HEK293T (cell line): ENCODE results near the gene GALNT18.
A peak's percentile ranks its signal among the peaks of the same experiment; 100 is the strongest.

Source experiments
- CTCF ChIA-PET: fragments of 350-600 bp; formaldehyde crosslinking; extraction: SDS; loops from one replicate; lab custom pipeline; 2021; ENCODE audit warnings: antibody characterized with exemption, inconsistent platforms; lab: Yijun Ruan, JAX
- POLR2A ChIA-PET: fragments of 350-600 bp; formaldehyde crosslinking; extraction: SDS; loops from one replicate; lab custom pipeline; 2020; ENCODE audit warnings: antibody characterized with exemption, inconsistent platforms; lab: Yijun Ruan, JAX
- DNase-seq: peaks from one replicate; pipeline ENCODE4 v3.0.0; 2012; ENCODE audit warnings: mixed read lengths; ENCODE audit errors: extremely low spot score
- ARNT ChIP-seq: fragments of 450-650 bp; IDR thresholded peaks from 2 replicates; pipeline ENCODE4 v1.6.1; 2017; ENCODE audit warnings: mild to moderate bottlenecking
- BHLHE40 ChIP-seq: fragments of 450-650 bp; IDR thresholded peaks from 2 replicates; pipeline ENCODE4 v1.6.1; 2016; ENCODE audit warnings: mild to moderate bottlenecking, moderate library complexity, borderline replicate concordance
- CTBP1 ChIP-seq: fragments of 450-650 bp; IDR thresholded peaks from 2 replicates; pipeline ENCODE4 v1.6.1; 2016; ENCODE audit warnings: borderline replicate concordance
- ELF4 ChIP-seq: fragments of 450-650 bp; IDR thresholded peaks from 2 replicates; pipeline ENCODE4 v1.6.1; 2017; ENCODE audit warnings: antibody characterized with exemption
- FOXA1 ChIP-seq: fragments of 450-650 bp; IDR thresholded peaks from 2 replicates; pipeline ENCODE4 v1.6.1; 2016; ENCODE audit warnings: mild to moderate bottlenecking
- FOXK2 ChIP-seq: fragments of 450-650 bp; IDR thresholded peaks from 2 replicates; pipeline ENCODE4 v1.6.1; 2016; ENCODE audit warnings: mild to moderate bottlenecking
- FOXM1 ChIP-seq: fragments of 450-650 bp; IDR thresholded peaks from 2 replicates; pipeline ENCODE4 v1.6.1; 2017; ENCODE audit warnings: mild to moderate bottlenecking, borderline replicate concordance
- HDGF ChIP-seq: fragments of 450-650 bp; IDR thresholded peaks from 2 replicates; pipeline ENCODE4 v1.6.1; 2017; ENCODE audit warnings: antibody characterized with exemption, borderline replicate concordance
- L3MBTL2 ChIP-seq: fragments of 450-650 bp; conservative IDR thresholded peaks from 2 replicates; pipeline ENCODE4 v1.6.1; 2016; ENCODE audit warnings: mild to moderate bottlenecking
- LEF1 ChIP-seq: fragments of 450-650 bp; IDR thresholded peaks from 2 replicates; pipeline ENCODE4 v1.6.1; 2017; ENCODE audit warnings: mild to moderate bottlenecking, borderline replicate concordance
- NFRKB ChIP-seq: fragments of 450-650 bp; IDR thresholded peaks from 2 replicates; pipeline ENCODE4 v1.6.1; 2016; ENCODE audit warnings: mild to moderate bottlenecking, moderate library complexity
- SP1 ChIP-seq: fragments of 450-650 bp; IDR thresholded peaks from 2 replicates; pipeline ENCODE4 v1.6.1; 2017
- SUZ12 ChIP-seq: fragments of 450-650 bp; IDR thresholded peaks from 2 replicates; pipeline ENCODE4 v1.6.1; 2016; ENCODE audit warnings: mild to moderate bottlenecking
- TARDBP ChIP-seq: fragments of 450-650 bp; IDR thresholded peaks from 2 replicates; pipeline ENCODE4 v1.6.1; 2016
- ZNF384 ChIP-seq: fragments of 450-650 bp; IDR thresholded peaks from 2 replicates; pipeline ENCODE4 v1.6.1; 2016
- TF ChIP-seq, protein P1 (sequence below): fragments of 450-650 bp; IDR thresholded peaks from 2 replicates; pipeline ENCODE4 v1.6.1; 2016

The GALNT18 gene

DNA sequence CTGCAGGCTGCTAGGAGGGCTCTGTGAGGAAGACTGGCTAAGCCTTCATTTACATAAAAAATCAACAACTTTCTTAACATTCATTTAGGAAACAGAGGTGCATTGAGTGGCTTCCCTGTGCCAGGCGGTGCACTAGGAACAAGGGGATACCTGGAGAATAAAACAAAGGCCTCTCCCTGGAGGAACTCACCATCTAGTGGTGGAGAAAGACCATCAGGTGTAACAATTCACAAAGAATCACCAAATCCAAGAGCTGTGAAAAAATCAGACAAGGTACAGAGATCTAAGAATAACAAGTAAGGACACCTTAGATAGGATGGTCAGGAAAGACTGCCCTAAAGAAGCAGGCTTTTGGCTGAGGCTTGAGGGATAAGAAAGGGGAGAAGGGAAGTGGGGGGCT is 309.1 kb downstream of the GALNT18 start:
- TF ChIP-seq, protein P1, sequence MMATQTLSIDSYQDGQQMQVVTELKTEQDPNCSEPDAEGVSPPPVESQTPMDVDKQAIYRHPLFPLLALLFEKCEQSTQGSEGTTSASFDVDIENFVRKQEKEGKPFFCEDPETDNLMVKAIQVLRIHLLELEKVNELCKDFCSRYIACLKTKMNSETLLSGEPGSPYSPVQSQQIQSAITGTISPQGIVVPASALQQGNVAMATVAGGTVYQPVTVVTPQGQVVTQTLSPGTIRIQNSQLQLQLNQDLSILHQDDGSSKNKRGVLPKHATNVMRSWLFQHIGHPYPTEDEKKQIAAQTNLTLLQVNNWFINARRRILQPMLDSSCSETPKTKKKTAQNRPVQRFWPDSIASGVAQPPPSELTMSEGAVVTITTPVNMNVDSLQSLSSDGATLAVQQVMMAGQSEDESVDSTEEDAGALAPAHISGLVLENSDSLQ: no peak
- TF ChIP-seq SP1 (no peak), HDGF (no peak), NFRKB (no peak), L3MBTL2 (no peak), ELF4 (no peak), BHLHE40 (no peak), TARDBP (no peak), CTBP1 (no peak)
- POLR2A ChIA-PET: no interaction called here
- CTCF ChIA-PET: no interaction called here
- no peak for DNase-seq

DNA sequence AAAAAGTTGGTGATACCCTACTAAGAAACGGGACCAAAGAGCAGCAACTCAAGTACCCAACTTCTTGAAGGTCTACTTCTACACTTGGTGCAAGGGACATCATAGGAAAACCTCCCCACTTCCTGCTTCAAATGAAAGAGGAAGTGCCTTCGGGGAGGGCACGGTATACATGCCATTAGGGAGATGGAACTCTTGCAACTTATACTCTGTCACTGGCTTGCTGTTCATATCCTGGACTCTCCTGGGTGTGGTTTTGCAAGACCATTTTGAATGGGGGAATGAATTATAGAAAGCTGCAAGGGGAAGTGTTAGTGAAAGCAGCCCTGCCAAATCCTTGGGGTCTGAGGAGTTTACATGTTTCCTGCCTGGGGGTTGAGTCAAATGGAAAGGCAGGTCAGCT is 310.6 kb downstream of the GALNT18 start:
- CTCF ChIA-PET: no interaction called here
- POLR2A ChIA-PET: no interaction called here
- TF ChIP-seq ARNT: no peak
- no peak for TF ChIP-seq FOXM1
- no peak for TF ChIP-seq L3MBTL2
- TF ChIP-seq TARDBP: no peak
- TF ChIP-seq FOXA1: no peak
- no peak for TF ChIP-seq ZNF384
- no peak for TF ChIP-seq BHLHE40
- TF ChIP-seq SP1: no peak
- no peak for TF ChIP-seq CTBP1
- no peak for TF ChIP-seq ELF4
- TF ChIP-seq NFRKB: no peak
- no peak for TF ChIP-seq FOXK2
- no peak for TF ChIP-seq HDGF
- TF ChIP-seq SUZ12: no peak
- TF ChIP-seq, protein P1: no peak
- TF ChIP-seq LEF1: no peak
- no peak for DNase-seq

DNA sequence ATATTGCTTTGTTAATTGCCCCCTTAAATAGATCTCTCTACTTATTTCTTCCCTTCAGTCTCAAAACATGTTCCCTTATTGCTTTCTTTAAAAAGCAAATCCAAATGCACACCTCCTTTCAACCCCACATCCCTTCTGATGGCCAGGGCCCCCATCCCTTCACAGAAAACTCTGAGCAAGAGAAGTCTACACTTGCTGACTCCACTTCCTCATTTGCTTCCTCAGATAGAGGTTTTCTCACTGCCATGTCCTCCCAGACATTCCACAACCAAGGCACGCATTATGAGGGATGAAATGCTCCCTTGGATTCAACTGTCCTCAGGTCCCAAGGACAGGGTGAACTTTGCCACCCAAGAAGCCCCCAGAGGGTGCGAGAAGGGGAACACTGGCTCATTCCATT is 311.9 kb downstream of the GALNT18 start:
- POLR2A ChIA-PET: no interaction called here
- CTCF ChIA-PET: no interaction called here
- no peak for DNase-seq
- TF ChIP-seq FOXM1 (no peak), BHLHE40 (no peak), HDGF (no peak), L3MBTL2 (no peak), SUZ12 (no peak), SP1 (no peak), NFRKB (no peak), FOXA1 (no peak), CTBP1 (no peak), TARDBP (no peak), ZNF384 (no peak), ELF4 (no peak), ARNT (no peak), LEF1 (no peak), FOXK2 (no peak)
- TF ChIP-seq, protein P1: no peak

DNA sequence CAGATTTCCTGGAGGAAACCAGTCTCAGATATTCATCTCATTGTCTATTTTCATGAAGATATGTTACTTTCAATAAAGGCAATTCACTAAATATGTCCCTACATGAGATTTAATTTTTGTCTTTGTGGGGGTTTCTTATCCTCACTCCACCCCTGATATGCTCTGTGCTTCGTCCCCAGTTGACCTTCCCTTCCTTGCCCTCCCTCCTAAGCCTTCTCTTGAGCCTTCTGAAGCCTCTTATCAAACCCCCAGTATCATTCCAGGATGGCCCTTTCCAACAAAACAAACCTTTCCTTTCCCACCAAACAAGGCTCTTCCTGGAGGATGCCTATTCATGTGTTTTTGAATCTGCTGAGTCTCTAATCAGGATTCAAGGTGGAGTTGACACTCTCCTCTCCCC is 313.6 kb downstream of the GALNT18 start:
- no peak for TF ChIP-seq FOXA1
- TF ChIP-seq NFRKB: no peak
- TF ChIP-seq ARNT: no peak
- no peak for TF ChIP-seq BHLHE40
- no peak for TF ChIP-seq SUZ12
- no peak for TF ChIP-seq SP1
- no peak for TF ChIP-seq ZNF384
- TF ChIP-seq L3MBTL2: no peak
- TF ChIP-seq FOXM1: no peak
- TF ChIP-seq, protein P1: no peak
- no peak for TF ChIP-seq FOXK2
- no peak for TF ChIP-seq TARDBP
- TF ChIP-seq CTBP1: no peak
- no peak for TF ChIP-seq HDGF
- no peak for TF ChIP-seq ELF4
- TF ChIP-seq LEF1: no peak
- DNase-seq: no peak
- CTCF ChIA-PET: no interaction called here
- POLR2A ChIA-PET: no interaction called here

DNA sequence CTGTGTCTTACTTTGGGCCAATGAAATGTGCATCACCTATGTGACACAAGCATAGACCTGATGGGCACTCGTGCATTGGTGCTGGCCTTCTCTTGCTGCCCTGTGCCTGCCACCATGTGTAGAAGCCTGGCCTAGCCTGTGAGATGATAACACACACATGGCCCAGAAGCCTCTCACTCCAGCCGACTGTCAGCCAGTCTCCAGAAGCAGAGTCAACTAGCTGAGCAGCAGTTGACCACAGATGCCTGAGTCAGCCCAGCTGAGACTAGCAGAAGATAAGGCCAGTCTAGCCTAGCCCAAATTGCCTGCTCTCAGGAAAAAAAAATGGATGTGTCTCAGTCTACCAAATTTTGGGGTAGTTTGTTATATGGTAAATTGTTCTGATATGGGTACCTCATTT is 314.9 kb downstream of the GALNT18 start:
- ChIA-PET CTCF (no interaction called here), POLR2A (no interaction called here)
- TF ChIP-seq, protein P1: no peak
- no peak for TF ChIP-seq BHLHE40
- TF ChIP-seq CTBP1: no peak
- DNase-seq: no peak

DNA sequence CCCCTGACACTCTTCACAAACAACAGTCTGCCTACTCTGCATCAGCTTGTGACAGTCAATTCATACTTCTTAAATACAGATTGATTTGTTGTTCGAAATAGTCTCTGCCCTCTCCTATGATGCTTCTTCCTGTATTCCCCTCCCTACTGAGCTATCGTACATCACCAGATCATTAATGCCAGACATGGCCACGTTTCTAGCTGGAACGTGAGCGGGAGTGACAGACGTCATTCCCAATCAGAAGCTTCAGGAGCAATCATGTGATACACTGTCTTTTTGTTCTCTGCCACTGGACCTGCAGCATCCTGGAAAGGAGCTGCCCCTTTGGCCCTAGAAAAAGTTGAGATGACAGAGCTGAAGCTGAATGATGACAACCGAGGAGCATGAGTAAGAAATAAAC is 317.3 kb downstream of the GALNT18 start:
- POLR2A ChIA-PET: no interaction called here
- no peak for DNase-seq
- CTCF ChIA-PET: no interaction called here
- TF ChIP-seq FOXA1: no peak
- TF ChIP-seq, protein P1: peak; percentile 66
